ENCODE data around the gene SMTN.

GRCh38 chr22:31089160-31090100 is 8.3 kb downstream of the SMTN start:
- TF ChIP-seq CTCF (IDR thresholded peaks at IDR 0.05; ENCODE audit: low read depth, low read length, missing input control) (peak; percentile 85), NR2F2 (IDR thresholded peaks at IDR 0.05) (no peak), ATF3 (IDR thresholded peaks at IDR 0.05) (no peak), GABPA (IDR thresholded peaks at IDR 0.05 in 1 of 2, conservative IDR thresholded peaks at IDR 0.05 in 1 of 2) (no peak), EGR1 (IDR thresholded peaks at IDR 0.05; ENCODE audit: low read depth in 2 of 2) (no peak), REST (IDR thresholded peaks at IDR 0.05) (no peak), MAX (IDR thresholded peaks at IDR 0.05) (no peak), TAF1 (conservative IDR thresholded peaks at IDR 0.05) (no peak), HNF4G (IDR thresholded peaks at IDR 0.05) (no peak), JUND (IDR thresholded peaks at IDR 0.05) (no peak), RAD21 (IDR thresholded peaks at IDR 0.05) (peak; percentile 84 to 91), SP1 (IDR thresholded peaks at IDR 0.05) (no peak), RXRA (IDR thresholded peaks at IDR 0.05) (peak; percentile 79 to 87), YY1 (IDR thresholded peaks at IDR 0.05) (no peak)

Data from liver (tissue), 3 donors.